Non-pigmented ciliary epithelial cell (primary cell): ENCODE measurements around the gene IFNL2.
"Not testable (repeated sequence)": the region's sequence is repeated elsewhere in the genome, so short reads cannot be mapped to it uniquely, and the experiment has no call there.

ENCODE experiments used
- DNase-seq: peaks from one replicate; pipeline ENCODE4 v3.0.0-alpha.2; 2010; ENCODE audit warnings: low read depth

The IFNL2 gene

DNA sequence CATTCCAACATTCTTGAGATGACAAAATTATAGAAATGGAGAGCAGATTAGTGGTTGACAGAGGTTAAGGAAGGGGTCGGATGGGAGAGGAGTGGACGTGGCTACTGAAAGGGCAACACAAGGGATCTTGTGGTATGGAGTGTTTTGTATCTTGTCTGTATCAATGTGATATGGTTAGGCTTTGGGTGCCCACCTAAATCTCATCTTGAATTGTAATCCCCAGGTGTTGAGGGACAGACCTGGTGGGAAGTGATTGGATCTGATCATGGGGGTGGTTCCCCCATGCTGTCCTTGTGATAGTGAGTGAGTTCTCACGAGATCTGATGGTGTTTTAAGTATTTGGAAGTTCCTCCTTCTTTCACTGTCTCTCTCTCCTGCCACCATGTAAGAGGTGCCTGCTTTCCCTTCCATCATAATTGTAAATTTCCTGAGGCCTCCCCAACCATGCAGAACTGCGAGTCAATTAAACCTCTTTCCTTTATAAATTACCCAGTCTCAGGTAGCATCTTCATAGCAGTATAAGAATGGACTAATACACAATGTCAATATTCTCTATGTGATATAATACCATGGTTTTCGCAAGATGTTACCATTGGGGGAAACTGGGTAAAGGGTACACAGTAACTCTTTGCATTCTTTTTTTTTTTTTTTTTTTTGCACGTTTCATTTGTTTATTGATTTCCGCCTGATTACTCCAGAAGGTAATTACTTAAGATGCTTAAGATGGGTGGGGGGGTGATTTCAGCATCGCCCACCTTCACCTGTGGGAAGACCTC lies 14.6 kb upstream of the IFNL2 start:
- DNase-seq = no peak

GRCh38 chr19:39254531-39255345 lies 13.5 kb upstream of the IFNL2 start:
- no peak for DNase-seq

- no peak for DNase-seq
Measured at GRCh38 chr19:39257227-39257626, 11.0 kb upstream of the IFNL2 start.

DNA sequence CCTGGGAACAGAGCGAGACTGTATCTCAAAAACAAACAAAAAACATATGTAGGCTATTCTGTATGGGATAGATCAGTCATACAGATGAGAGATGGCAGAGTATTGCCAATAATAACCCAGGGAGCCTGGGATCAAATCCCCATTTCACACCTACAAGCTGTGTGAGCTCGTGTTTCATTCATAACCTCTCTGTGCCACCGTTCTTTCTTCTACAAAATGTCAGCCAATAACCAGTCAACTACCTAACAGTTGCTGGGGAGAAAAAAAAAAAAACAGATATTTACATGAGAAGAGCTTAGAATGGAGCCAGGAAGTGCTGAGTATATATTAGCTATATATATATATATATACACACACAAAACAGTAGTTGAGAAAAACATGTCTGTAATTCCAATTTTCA lies 6.5 kb upstream of the IFNL2 start:
- DNase-seq = no peak

GRCh38 chr19:39262496-39262895 lies 5.7 kb upstream of the IFNL2 start:
- DNase-seq = no peak

DNA sequence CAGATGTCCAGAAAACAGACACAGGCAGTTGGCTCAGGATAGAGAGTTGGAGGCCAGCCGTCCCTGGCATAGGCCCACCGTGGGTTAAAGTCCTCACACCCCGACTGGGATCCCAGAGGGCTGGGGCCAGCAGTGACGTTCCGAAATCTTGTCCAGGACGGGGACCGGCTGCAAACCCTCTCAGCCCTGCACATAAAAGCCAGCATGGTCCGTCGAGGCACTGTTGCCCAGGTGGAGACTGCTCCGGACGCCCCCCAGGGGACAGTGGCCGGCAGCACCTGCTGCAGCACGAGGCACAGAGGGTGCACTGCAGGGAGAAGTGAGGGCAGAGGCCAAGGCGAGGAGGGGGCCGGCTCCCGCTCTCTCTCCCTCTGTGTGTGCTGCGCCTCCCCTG lies 4.3 kb upstream of the IFNL2 start:
- no peak for DNase-seq

GRCh38 chr19:39264306-39265290 lies 3.6 kb upstream of the IFNL2 start:
- no peak for DNase-seq

DNA sequence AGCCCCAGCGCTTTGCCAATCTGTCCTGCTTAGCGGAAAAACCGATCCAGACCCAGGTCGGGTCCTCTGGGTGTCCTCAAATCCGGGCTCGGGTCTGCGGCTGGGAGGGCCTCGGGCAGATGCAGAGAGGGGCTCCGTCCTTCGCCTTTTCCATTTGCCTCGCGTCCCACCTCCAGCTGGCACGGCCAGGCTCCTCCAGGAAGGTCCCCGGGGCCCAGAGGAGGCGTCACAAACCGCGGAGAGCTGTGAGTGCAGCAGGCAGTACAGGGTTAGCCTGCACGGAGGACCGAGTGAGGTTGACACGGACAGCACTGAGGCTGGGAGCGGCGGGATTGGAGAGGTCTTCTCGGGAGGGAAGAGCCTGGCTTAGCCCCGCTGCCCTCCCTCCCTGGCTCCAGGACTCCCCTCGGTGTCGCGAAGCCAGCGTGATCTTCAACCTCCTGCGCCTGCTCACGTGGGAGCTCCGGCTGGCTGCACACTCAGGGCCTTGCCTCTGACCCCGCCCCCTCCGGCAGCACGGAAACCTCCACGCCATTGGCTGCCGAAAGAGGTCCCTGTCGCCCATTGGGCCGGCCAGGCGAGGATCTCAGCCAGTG lies 2.8 kb upstream of the IFNL2 start:
- no peak for DNase-seq

DNA sequence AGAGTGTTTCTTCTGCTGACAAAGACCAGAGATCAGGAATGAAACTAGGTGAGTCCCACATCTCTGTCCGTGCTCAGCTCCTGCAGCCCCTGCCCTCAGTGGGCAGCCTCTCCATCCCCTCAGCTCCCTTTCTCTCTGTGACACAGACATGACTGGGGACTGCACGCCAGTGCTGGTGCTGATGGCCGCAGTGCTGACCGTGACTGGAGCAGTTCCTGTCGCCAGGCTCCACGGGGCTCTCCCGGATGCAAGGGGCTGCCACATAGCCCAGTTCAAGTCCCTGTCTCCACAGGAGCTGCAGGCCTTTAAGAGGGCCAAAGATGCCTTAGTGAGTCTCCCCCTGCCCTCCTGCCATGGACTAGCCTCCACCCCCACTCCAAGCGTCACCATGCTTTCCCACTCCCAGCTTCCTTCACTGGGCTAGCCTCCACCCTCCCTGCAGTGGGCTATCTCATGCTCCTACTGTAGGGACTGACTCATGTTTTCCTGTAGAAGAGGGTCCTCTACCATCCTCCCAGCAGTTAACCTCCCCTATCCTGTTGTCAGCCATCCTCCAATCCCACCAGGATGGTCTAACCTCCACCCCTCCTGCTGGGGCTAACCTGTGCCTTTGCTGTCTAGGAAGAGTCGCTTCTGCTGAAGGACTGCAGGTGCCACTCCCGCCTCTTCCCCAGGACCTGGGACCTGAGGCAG lies 481 bp downstream of the IFNL2 start:
- DNase-seq = not testable (repeated sequence)

DNA sequence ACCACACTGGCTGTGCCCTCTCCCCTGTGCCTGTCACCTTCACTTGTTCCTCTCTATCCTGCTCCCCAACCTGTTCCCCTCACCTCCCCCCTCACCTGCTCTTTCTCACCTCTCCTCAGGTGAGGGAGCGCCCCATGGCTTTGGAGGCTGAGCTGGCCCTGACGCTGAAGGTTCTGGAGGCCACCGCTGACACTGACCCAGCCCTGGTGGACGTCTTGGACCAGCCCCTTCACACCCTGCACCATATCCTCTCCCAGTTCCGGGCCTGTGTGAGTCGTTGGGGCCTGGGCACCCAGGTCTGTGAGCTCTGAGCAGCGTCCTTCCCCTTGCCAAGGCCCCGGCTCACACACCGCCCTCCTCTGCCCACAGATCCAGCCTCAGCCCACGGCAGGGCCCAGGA lies 1.2 kb downstream of the IFNL2 start:
- DNase-seq = not testable (repeated sequence)

DNA sequence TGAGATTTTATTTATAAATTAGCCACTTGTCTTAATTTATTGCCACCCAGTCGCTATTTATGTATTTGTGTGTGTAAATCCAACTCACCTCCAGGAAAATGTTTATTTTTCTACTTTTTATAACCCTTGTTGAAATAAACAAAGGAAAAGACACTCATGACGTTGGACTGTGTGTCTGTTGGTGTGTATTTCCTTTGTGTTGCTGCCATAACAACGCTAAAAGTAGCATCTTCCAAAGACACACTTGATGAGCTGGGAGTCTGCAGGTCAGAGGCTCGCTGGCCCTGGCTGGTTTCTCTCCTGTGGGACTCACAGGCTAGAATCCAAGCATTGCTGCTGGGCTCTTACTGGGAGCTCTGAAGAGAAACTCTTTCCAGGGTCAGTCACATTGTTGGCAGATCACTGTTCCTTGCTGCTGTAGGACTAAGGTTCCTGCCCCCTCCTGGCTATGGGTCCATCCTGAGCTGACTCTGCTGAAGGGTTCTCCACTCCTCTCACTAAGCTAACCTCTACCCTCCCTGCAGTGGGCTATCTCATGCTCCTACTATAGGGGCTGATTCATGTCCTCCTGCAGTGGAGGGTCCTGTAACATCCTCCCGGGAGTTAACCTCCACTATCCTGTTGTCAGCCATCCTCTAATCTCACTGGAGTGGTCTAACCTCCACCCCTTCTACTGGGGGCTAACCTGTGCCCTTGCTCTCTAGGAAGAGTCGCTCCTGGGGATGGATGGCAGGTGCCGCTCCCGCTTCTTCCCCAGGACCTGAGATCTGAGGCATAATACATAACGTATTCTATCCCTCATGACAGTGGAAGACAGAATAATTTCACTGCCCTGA lies 2.1 kb downstream of the IFNL2 start:
- no peak for DNase-seq

- not testable (repeated sequence) for DNase-seq
Measured at GRCh38 chr19:39273859-39274258, 5.7 kb downstream of the IFNL2 start.

DNA sequence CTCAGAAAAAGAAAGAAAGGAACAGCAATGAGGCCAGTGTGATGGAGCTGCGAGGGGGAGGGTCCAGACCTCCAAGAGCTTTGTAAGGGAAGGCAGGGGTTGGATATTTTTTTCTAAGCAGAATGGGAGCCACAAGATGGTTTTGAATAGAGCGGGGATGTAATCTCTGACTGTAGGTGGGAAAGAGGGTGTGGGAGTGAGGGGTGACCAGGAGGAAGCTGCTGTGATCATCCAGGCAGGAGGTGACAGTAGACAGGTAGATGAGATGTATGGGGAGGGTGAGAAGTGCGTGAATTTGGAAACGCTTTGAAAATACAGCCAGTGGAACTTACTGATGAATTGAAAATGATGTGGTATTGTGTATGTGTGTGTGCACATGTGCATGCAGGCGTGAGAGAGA lies 7.4 kb downstream of the IFNL2 start:
- no peak for DNase-seq

DNA sequence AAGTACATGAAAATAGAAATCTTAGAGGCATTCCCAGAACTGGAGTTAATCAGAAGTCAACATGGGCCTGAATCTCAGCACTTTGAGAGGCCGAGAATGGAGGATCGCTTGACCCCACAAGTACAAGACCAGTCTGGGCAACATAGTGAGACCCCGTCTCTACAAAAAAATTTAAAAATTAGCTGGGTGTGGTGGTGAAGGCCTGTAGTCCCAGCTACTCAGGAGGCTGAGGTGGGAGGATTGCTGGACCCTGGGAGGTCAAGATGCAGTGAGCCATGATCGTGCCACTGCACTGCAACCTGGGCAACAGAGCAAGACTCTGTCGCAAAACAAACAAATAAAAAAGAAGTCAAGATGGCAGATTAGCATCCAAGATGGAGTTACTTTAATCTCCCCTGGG lies 8.5 kb downstream of the IFNL2 start:
- DNase-seq = no peak

DNA sequence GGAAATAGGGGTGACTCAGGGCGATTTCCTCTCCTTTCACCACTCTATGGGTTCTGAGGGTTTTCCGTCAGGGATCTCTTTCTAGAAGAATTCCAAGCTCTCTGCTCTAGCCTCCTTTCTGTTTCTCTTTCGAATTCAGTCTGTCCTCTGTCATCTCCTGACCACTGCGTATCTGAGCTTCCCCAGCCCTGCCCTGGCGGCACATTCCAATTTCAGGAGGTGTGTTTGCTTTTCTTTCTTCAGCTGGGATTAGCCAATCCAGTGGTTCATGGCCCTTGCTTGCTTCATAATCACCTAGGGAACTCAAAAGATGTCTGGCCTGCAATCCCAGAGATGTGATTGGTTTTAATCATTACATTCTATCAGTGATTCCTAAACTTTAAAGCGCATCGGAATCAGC lies 9.4 kb downstream of the IFNL2 start:
- DNase-seq = no peak

GRCh38 chr19:39282021-39282420 lies 13.8 kb downstream of the IFNL2 start:
- DNase-seq = no peak

DNA sequence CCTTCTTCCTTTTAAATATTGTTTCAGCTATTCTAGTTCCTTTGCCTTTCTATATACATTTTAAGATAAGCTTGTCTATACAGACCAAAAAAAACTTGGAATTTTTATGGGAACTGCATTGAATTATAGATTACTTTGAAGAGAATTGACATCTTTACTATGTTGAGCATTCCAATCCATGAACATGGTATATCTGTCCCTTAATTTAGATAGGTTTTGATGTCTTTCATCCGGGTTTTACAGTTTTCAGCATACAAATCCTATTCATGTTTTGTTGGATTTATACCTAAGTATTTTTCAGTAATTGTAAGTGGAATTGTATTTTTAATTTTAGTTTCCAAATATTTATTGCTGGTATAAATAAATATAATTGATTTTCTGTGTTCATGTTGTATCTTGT lies 15.8 kb downstream of the IFNL2 start:
- DNase-seq = no peak

DNA sequence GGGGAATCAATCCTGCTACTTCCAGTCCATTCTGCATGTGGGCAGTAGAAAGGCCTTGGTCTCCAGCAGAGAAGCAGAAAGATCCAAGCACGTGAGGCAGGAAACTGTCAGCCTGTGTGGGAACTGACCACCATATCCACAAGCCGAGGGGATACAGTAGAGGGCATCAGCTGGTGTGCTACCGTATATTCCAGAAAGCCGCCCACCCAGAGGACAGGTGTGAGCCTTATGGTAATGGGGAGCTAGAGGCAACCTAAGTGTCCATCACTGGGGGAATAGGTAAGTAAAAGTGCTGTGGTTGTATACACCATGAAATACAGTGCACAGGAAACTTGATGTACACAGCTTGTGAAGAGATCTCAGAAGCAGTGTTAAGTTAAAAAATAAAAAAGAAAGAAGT lies 25.2 kb downstream of the IFNL2 start:
- no peak for DNase-seq

- DNase-seq = no peak
Measured at GRCh38 chr19:39296055-39296645, 28.0 kb downstream of the IFNL2 start, which contains the start of gene IFNL1. IFNL1 (plus strand) TSS chr19:39296407; CDS start chr19:39296422, 15 bp downstream.

DNA sequence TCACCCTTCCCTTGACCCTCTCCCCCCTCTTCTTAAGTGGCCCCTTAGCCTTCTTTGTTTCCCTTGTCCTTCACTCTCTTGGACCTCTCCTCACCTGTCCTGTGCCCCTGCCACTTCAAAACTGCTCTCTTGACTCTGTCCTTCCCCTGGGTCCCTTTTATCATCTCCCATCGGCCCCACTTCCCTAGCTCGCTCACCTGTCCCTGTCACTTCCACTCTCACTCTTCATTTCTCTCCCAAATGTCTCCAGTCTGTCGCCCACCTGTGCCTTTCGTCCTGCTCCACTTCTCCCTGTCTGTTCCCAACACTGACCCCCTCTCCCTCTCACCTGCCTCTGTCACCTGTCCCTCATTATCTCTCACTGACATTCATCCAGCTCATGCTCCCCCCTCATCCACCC lies 28.7 kb downstream of the IFNL2 start:
- DNase-seq = no peak
